HEK293 (cell line): Measurements from ENCODE around the gene FTL.

Experiments
- CTCF ChIA-PET: fragments of 350-600 bp; formaldehyde crosslinking; extraction: SDS; loops from one replicate; lab custom pipeline; 2021; ENCODE audit warnings: antibody characterized with exemption; lab: Yijun Ruan, JAX
- POLR2A ChIA-PET: fragments of 300-600 bp; formaldehyde crosslinking; extraction: SDS; loops from one replicate; lab custom pipeline; 2020; ENCODE audit warnings: antibody characterized with exemption, inconsistent platforms; lab: Yijun Ruan, JAX
- H3K27ac ChIP-seq: fragments of 200-500 bp; sonication (Bioruptor generic); 2 replicates; pipeline ENCODE4 v1.5.1; 2014; ENCODE audit warnings: low read depth, low read length, control low read depth, inconsistent platforms; ENCODE audit errors: extremely low read depth
- H3K36me3 ChIP-seq, 2 experiments: fragments of 200-500 bp in 1 of 2; sonication (Bioruptor generic) in 1 of 2; 1 replicate in 1 of 2; 2 replicates in 1 of 2; pipeline ENCODE4 v1.5.1; 2014 to 2017; ENCODE audit warnings: inconsistent platforms in 2 of 2, low read length in 2 of 2; ENCODE audit not compliant: control insufficient read depth in 2 of 2, insufficient read depth in 1 of 2
- H3K4me1 ChIP-seq: fragments of 200-500 bp; sonication (Bioruptor generic); 2 replicates; pipeline ENCODE4 v1.5.1; 2014; ENCODE audit warnings: mild to moderate bottlenecking, low read length, inconsistent platforms; ENCODE audit not compliant: control insufficient read depth, insufficient read depth
- H3K4me3 ChIP-seq: 2 replicates; pipeline ENCODE4 v1.5.1; 2011; ENCODE audit warnings: low read depth, mild to moderate bottlenecking, control low read depth, low read length, moderate library complexity
- H3K9me3 ChIP-seq: fragments of 200-500 bp; sonication (Bioruptor generic); 2 replicates; pipeline ENCODE4 v1.5.1; 2014; ENCODE audit warnings: low read depth, low read length, inconsistent platforms; ENCODE audit not compliant: control insufficient read depth, insufficient read depth
- BCL11A ChIP-seq: fragments of 450-650 bp; formaldehyde crosslinking; IDR thresholded peaks from 2 replicates; pipeline ENCODE4 v1.5.1; 2016; ENCODE audit warnings: low read depth, missing biosample characterization, missing genetic modification characterization
- EGR2 ChIP-seq: fragments of 450-650 bp; formaldehyde crosslinking; IDR thresholded peaks from 2 replicates; pipeline ENCODE4 v1.5.1; 2016; ENCODE audit warnings: low read depth, missing biosample characterization, missing genetic modification characterization
- GLIS1 ChIP-seq: fragments of 450-650 bp; formaldehyde crosslinking; IDR thresholded peaks from 2 replicates; pipeline ENCODE4 v1.5.1; 2016; ENCODE audit warnings: missing biosample characterization, missing genetic modification characterization
- GLIS2 ChIP-seq: fragments of 450-650 bp; formaldehyde crosslinking; IDR thresholded peaks from 2 replicates; pipeline ENCODE4 v1.5.1; 2016; ENCODE audit warnings: missing biosample characterization, missing genetic modification characterization
- HOXC10 ChIP-seq: sonication (generic); formaldehyde crosslinking; IDR thresholded peaks from 2 replicates; pipeline ENCODE4 v1.8.1; 2023; ENCODE audit warnings: mild to moderate bottlenecking, missing genetic modification reagents
- KLF1 ChIP-seq: fragments of 450-650 bp; formaldehyde crosslinking; IDR thresholded peaks from 2 replicates; pipeline ENCODE4 v1.5.1; 2016; ENCODE audit warnings: missing biosample characterization, missing genetic modification characterization
- KLF8 ChIP-seq: fragments of 450-650 bp; formaldehyde crosslinking; IDR thresholded peaks from 2 replicates; pipeline ENCODE4 v1.5.1; 2016; ENCODE audit warnings: missing biosample characterization, missing genetic modification characterization
- SP7 ChIP-seq: fragments of 450-650 bp; formaldehyde crosslinking; IDR thresholded peaks from 2 replicates; pipeline ENCODE4 v1.5.1; 2016; ENCODE audit warnings: missing biosample characterization, missing genetic modification characterization
- ZNF112 ChIP-seq: fragments of 450-650 bp; formaldehyde crosslinking; IDR thresholded peaks from 2 replicates; pipeline ENCODE4 v1.5.0; 2017; ENCODE audit warnings: missing biosample characterization, missing genetic modification characterization
- ZNF121 ChIP-seq: fragments of 450-650 bp; formaldehyde crosslinking; IDR thresholded peaks from 2 replicates; pipeline ENCODE4 v1.5.1; 2016; ENCODE audit warnings: missing biosample characterization, missing genetic modification characterization
- ZNF157 ChIP-seq: fragments of 450-650 bp; formaldehyde crosslinking; IDR thresholded peaks from 2 replicates; pipeline ENCODE4 v1.5.1; 2016; ENCODE audit warnings: missing biosample characterization, missing genetic modification characterization
- ZNF2 ChIP-seq: fragments of 450-650 bp; formaldehyde crosslinking; IDR thresholded peaks from 2 replicates; pipeline ENCODE4 v1.5.1; 2016; ENCODE audit warnings: missing biosample characterization, missing genetic modification characterization
- ZNF214 ChIP-seq: fragments of 450-650 bp; formaldehyde crosslinking; IDR thresholded peaks from 2 replicates; pipeline ENCODE4 v1.5.1; 2017; ENCODE audit warnings: missing biosample characterization, mild to moderate bottlenecking, missing genetic modification characterization, borderline replicate concordance
- ZNF302 ChIP-seq: fragments of 450-650 bp; formaldehyde crosslinking; IDR thresholded peaks from 2 replicates; pipeline ENCODE4 v1.5.1; 2016; ENCODE audit warnings: missing biosample characterization, missing genetic modification characterization, low read depth
- ZNF311 ChIP-seq: fragments of 450-650 bp; formaldehyde crosslinking; IDR thresholded peaks from 2 replicates; pipeline ENCODE4 v1.5.1; 2017; ENCODE audit warnings: missing biosample characterization, missing genetic modification characterization, borderline replicate concordance
- ZNF514 ChIP-seq: fragments of 450-650 bp; formaldehyde crosslinking; IDR thresholded peaks from 2 replicates; pipeline ENCODE4 v1.5.1; 2016; ENCODE audit warnings: missing biosample characterization, missing genetic modification characterization
- ZNF544 ChIP-seq: fragments of 450-650 bp; formaldehyde crosslinking; IDR thresholded peaks from 2 replicates; pipeline ENCODE4 v1.5.0; 2017; ENCODE audit warnings: missing biosample characterization, missing genetic modification characterization
- ZNF549 ChIP-seq: fragments of 450-650 bp; IDR thresholded peaks from 2 replicates; pipeline ENCODE4 v1.5.1; 2018; ENCODE audit warnings: missing biosample characterization, missing genetic modification characterization, mild to moderate bottlenecking, inconsistent platforms, moderate library complexity
- ZNF777 ChIP-seq: fragments of 450-650 bp; formaldehyde crosslinking; IDR thresholded peaks from 2 replicates; pipeline ENCODE4 v1.5.1; 2017; ENCODE audit warnings: missing biosample characterization, missing genetic modification characterization, borderline replicate concordance
- ZSCAN23 ChIP-seq: fragments of 450-650 bp; formaldehyde crosslinking; IDR thresholded peaks from 2 replicates; pipeline ENCODE4 v1.5.1; 2016; ENCODE audit warnings: missing biosample characterization, missing genetic modification characterization
- TF ChIP-seq, protein P1 (sequence below): fragments of 450-650 bp; formaldehyde crosslinking; IDR thresholded peaks from 2 replicates; pipeline ENCODE4 v1.5.1; 2016; ENCODE audit warnings: missing biosample characterization, missing genetic modification characterization
- TF ChIP-seq, protein P2 (sequence below): fragments of 450-650 bp; formaldehyde crosslinking; IDR thresholded peaks from 2 replicates; pipeline ENCODE4 v1.5.1; 2016; ENCODE audit warnings: missing biosample characterization, missing genetic modification characterization
- TF ChIP-seq, protein P3 (sequence below): fragments of 450-650 bp; IDR thresholded peaks from 2 replicates; pipeline ENCODE4 v1.5.1; 2018; ENCODE audit warnings: missing biosample characterization, mild to moderate bottlenecking, missing genetic modification characterization
- TF ChIP-seq, protein P4 (sequence below): fragments of 450-650 bp; IDR thresholded peaks from 2 replicates; pipeline ENCODE4 v1.5.1; 2018; ENCODE audit warnings: missing biosample characterization, missing genetic modification characterization

The FTL gene

DNA sequence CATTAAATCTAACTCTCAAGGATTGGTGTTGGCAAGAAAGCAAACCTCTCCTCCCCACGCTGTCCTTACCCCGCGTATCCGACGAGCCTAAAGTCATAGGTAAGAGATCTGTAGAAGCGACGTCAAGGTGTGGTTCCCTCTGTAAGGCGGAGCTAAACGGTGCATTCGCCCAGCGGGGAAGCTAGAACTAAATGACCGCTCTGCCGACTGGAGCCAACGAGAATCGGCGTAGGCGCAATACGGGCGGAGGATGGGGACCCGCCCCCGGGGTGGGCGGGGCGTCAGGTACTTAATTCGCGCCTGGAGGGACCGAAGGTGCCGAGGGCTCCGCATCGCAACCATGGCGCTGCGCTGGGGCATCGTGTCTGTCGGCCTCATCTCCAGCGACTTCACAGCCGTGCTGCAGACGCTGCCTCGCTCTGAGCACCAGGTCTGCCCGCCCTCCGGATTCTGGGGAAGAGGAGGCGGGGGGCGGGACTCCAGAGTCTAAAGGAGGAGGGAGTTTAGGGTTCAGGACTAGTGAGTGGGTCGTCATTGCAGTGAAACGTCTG lies 31.7 kb upstream of the FTL start, which contains the start of gene DHDH (continued):
- no peak for TF ChIP-seq ZNF302 (tag by site-specific recombination)
- no peak for TF ChIP-seq ZNF544
- TF ChIP-seq ZNF112 (tag by site-specific recombination) = no peak
- TF ChIP-seq ZNF549 (tag by site-specific recombination) = no peak
- TF ChIP-seq, protein P1, sequence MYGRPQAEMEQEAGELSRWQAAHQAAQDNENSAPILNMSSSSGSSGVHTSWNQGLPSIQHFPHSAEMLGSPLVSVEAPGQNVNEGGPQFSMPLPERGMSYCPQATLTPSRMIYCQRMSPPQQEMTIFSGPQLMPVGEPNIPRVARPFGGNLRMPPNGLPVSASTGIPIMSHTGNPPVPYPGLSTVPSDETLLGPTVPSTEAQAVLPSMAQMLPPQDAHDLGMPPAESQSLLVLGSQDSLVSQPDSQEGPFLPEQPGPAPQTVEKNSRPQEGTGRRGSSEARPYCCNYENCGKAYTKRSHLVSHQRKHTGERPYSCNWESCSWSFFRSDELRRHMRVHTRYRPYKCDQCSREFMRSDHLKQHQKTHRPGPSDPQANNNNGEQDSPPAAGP = no peak

DNA sequence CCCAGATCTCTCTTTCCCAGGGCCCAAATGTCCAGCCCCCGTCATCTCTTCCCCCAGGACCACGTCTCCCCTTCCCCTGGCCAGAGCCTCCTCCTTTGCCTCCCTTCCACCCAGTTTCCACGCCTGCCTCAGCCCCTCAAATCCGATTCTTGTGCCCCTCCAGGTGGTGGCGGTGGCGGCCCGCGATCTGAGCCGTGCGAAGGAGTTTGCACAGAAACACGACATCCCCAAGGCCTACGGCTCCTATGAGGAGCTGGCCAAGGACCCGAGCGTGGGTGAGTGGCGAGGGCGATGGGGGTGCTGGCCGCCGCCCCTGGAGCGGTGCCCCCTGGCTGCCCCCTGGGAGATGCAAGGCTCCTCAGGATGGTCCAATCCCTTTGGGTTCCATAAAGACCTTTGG lies 30.3 kb upstream of the FTL start:
- Histone ChIP-seq H3K9me3 (no peaks in the 10 kb centered on the region), H3K4me1 (peaks cover 3% of the 10 kb centered on the region; the same call in 1 of the 2 replicates), H3K36me3 (peaks cover 0 to 3% of the 10 kb centered on the region in 2 experiments; a peak in 1 of 3 replicates), H3K4me3 (no peak overlapping the region), H3K27ac (no peak overlapping the region)
- TF ChIP-seq, protein P2, sequence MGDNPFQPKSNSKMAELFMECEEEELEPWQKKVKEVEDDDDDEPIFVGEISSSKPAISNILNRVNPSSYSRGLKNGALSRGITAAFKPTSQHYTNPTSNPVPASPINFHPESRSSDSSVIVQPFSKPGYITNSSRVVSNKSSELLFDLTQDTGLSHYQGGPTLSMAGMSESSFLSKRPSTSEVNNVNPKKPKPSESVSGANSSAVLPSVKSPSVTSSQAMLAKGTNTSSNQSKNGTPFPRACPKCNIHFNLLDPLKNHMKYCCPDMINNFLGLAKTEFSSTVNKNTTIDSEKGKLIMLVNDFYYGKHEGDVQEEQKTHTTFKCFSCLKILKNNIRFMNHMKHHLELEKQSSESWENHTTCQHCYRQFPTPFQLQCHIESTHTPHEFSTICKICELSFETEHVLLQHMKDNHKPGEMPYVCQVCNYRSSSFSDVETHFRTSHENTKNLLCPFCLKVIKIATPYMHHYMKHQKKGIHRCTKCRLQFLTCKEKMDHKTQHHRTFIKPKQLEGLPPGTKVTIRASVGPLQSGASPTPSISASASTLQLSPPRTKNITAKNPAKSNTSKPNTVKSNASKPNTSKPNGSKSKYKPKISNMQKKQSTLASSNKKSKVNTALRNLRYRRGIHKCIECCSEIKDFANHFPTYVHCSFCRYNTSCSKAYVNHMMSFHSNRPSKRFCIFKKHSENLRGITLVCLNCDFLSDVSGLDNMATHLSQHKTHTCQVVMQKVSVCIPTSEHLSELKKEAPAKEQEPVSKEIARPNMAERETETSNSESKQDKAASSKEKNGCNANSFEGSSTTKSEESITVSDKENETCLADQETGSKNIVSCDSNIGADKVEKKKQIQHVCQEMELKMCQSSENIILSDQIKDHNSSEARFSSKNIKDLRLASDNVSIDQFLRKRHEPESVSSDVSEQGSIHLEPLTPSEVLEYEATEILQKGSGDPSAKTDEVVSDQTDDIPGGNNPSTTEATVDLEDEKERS (tag by site-specific recombination) = no peak
- TF ChIP-seq, protein P3, sequence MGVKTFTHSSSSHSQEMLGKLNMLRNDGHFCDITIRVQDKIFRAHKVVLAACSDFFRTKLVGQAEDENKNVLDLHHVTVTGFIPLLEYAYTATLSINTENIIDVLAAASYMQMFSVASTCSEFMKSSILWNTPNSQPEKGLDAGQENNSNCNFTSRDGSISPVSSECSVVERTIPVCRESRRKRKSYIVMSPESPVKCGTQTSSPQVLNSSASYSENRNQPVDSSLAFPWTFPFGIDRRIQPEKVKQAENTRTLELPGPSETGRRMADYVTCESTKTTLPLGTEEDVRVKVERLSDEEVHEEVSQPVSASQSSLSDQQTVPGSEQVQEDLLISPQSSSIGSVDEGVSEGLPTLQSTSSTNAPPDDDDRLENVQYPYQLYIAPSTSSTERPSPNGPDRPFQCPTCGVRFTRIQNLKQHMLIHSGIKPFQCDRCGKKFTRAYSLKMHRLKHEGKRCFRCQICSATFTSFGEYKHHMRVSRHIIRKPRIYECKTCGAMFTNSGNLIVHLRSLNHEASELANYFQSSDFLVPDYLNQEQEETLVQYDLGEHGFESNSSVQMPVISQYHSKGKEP = no peak
- TF ChIP-seq GLIS1 (tag by site-specific recombination) = no peak
- POLR2A ChIA-PET = no interaction called here
- CTCF ChIA-PET = interaction anchor here (0.7 kb wide), 1 partner anchor 139 kb away, joined by 4 read pairs; no protein-coding TSS in a partner anchor

DNA sequence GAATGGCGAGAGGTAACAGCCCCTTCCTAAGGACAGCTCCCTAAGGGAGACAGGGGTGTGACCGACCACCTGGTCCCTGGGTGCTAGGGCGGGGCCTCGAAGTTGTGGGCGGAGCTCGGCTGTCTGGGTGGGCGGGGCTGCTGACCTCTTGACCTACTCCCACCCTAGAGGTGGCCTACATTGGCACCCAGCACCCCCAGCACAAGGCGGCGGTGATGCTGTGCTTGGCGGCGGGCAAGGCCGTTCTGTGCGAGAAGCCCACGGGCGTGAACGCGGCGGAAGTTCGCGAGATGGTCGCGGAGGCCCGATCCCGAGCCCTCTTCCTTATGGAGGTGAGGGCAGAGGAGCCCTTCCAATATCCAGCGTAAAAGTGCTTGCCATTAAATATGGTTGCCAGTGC lies 29.2 kb upstream of the FTL start:
- peaks cover 0 to 8% of the 10 kb centered on the region in 2 experiments; a peak in 2 of 3 replicates for H3K36me3 ChIP-seq
- POLR2A ChIA-PET = interaction anchor here (0.7 kb wide), 2 partner anchors 99 to 640 kb away, joined by 3 read pairs; no protein-coding TSS in a partner anchor
- TF ChIP-seq, protein P4, sequence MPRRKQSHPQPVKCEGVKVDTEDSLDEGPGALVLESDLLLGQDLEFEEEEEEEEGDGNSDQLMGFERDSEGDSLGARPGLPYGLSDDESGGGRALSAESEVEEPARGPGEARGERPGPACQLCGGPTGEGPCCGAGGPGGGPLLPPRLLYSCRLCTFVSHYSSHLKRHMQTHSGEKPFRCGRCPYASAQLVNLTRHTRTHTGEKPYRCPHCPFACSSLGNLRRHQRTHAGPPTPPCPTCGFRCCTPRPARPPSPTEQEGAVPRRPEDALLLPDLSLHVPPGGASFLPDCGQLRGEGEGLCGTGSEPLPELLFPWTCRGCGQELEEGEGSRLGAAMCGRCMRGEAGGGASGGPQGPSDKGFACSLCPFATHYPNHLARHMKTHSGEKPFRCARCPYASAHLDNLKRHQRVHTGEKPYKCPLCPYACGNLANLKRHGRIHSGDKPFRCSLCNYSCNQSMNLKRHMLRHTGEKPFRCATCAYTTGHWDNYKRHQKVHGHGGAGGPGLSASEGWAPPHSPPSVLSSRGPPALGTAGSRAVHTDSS (tag by site-specific recombination) = no peak
- TF ChIP-seq KLF8 (tag by site-specific recombination) (peak; percentile 26; the same call in 1 of the 2 replicates), KLF1 (tag by site-specific recombination) (peak; percentile 37; the same call in 1 of the 2 replicates), ZNF121 (tag by site-specific recombination) (no peak), ZNF311 (tag by site-specific recombination) (no peak), BCL11A (tag by site-specific recombination) (no peak), ZNF214 (tag by site-specific recombination) (no peak), ZNF2 (tag by site-specific recombination) (no peak), ZSCAN23 (tag by site-specific recombination) (no peak), GLIS2 (tag by site-specific recombination) (no peak), ZNF514 (no peak), SP7 (tag by site-specific recombination) (no peak), EGR2 (tag by site-specific recombination) (no peak), ZNF777 (tag by site-specific recombination) (no peak), ZNF157 (tag by site-specific recombination) (no peak), ZNF112 (tag by site-specific recombination) (no peak), HOXC10 (CRISPR knock-in tag) (no peak)
- CTCF ChIA-PET = interaction anchor here (0.5 to 1.0 kb wide), 3 partner anchors 93 to 606 kb away, joined by 3 to 4 read pairs (median 3); no protein-coding TSS in a partner anchor
- peaks cover 3% of the 10 kb centered on the region; the same call in 1 of the 2 replicates for H3K4me1 ChIP-seq
- no peak overlapping the region for H3K4me3 ChIP-seq
- H3K9me3 ChIP-seq = no peaks in the 10 kb centered on the region; the same call in 1 of the 2 replicates
- no peak overlapping the region for H3K27ac ChIP-seq
